ENCODE results near the gene SOCS1. TPM values are rescaled to one million over a fixed set of nuclear protein-coding genes. Genes with fewer than 3 reads are reported as not detected.

SOCS1 gene
- total and polyA plus RNA-seq, 2 experiments from 2014 or later, result 1.4 to 2.3 TPM

- no peaks in the 10 kb centered on the region for H3K36me3 ChIP-seq (ENCODE audit: low read depth)
These were observed 23.0 kb upstream of the SOCS1 start for GRCh38 chr16:11278681-11279628.

GRCh38 chr16:11277607-11278337, 21.8 kb upstream of the SOCS1 start:
- TF ChIP-seq EZH2 (IDR thresholded peaks at IDR 0.05; ENCODE audit: insufficient read depth, poor library complexity, severe bottlenecking) (no peak), EZH2phosphoT487 (IDR thresholded peaks at IDR 0.05; ENCODE audit: insufficient read depth, low read depth) (no peak)
- no peaks in the 10 kb centered on the region for H3K79me2 ChIP-seq (ENCODE audit: insufficient read depth)
- H4K20me1 ChIP-seq (ENCODE audit: insufficient read depth), result no peaks in the 10 kb centered on the region
- no peaks in the 10 kb centered on the region for H3K36me3 ChIP-seq (ENCODE audit: low read depth)
- H3K27me3 ChIP-seq (replicated peaks; ENCODE audit: insufficient read depth), result no peaks in the 10 kb centered on the region
- no peak overlapping the region for H3K27ac ChIP-seq
- H3K4me3 ChIP-seq, result no peak overlapping the region
- no peak overlapping the region for H3K9ac ChIP-seq
- H3F3A ChIP-seq (ENCODE audit: insufficient read depth), result no peaks in the 10 kb centered on the region
- H3K4me1 ChIP-seq (ENCODE audit: insufficient read depth), result no peaks in the 10 kb centered on the region
- H3K9me3 ChIP-seq (ENCODE audit: low read depth), result no peaks in the 10 kb centered on the region
- H3K9me2 ChIP-seq (ENCODE audit: insufficient read depth), result no peaks in the 10 kb centered on the region
- no peak for DNase-seq
- in situ Hi-C loops (cut with MboI), result no loop called here
- no peak overlapping the region for H2AFZ ChIP-seq
- no peak overlapping the region for H3K4me2 ChIP-seq (ENCODE audit: unreplicated experiment)
- WGBS, 2 experiments (ENCODE audit: low coverage in 1 of 2, low lambda C conversion rate in 2 of 2, missing lambda C conversion rate in 2 of 2), result 76 to 78% methylated on average over 12 of the region's 12 CpGs

More at GRCh38 chr16:11278681-11279628, 23.0 kb upstream of the SOCS1 start:
- Histone ChIP-seq H3F3A (ENCODE audit: insufficient read depth) (no peaks in the 10 kb centered on the region), H2AFZ (no peak overlapping the region), H3K4me1 (ENCODE audit: insufficient read depth) (no peaks in the 10 kb centered on the region), H3K9me3 (ENCODE audit: low read depth) (no peaks in the 10 kb centered on the region), H3K9me2 (ENCODE audit: insufficient read depth) (no peaks in the 10 kb centered on the region), H3K27me3 (replicated peaks; ENCODE audit: insufficient read depth) (no peaks in the 10 kb centered on the region), H3K79me2 (ENCODE audit: insufficient read depth) (no peaks in the 10 kb centered on the region), H3K27ac (no peak overlapping the region), H3K9ac (no peak overlapping the region), H3K4me3 (no peak overlapping the region), H3K4me2 (ENCODE audit: unreplicated experiment) (no peak overlapping the region), H4K20me1 (ENCODE audit: insufficient read depth) (no peaks in the 10 kb centered on the region)
- DNase-seq, result no peak
- in situ Hi-C loops (cut with MboI), result no loop called here
- TF ChIP-seq EZH2 (IDR thresholded peaks at IDR 0.05; ENCODE audit: insufficient read depth, poor library complexity, severe bottlenecking), result no peak
- TF ChIP-seq EZH2phosphoT487 (IDR thresholded peaks at IDR 0.05; ENCODE audit: insufficient read depth, low read depth), result no peak
- WGBS, 2 experiments (ENCODE audit: low coverage in 1 of 2, low lambda C conversion rate in 2 of 2, missing lambda C conversion rate in 2 of 2), result 71% methylated on average over 7 of the region's 7 CpGs

GRCh38 chr16:11276896-11277593, 21.0 kb upstream of the SOCS1 start:
- H3K27me3 ChIP-seq (replicated peaks; ENCODE audit: insufficient read depth), result no peaks in the 10 kb centered on the region
- 49 to 50% methylated on average over 11 of the region's 11 CpGs for WGBS, 2 experiments (ENCODE audit: low coverage in 1 of 2, low lambda C conversion rate in 2 of 2, missing lambda C conversion rate in 2 of 2)
- H3K9me2 ChIP-seq (ENCODE audit: insufficient read depth), result no peaks in the 10 kb centered on the region
- H3K36me3 ChIP-seq (ENCODE audit: low read depth), result no peaks in the 10 kb centered on the region
- no peak overlapping the region for H3K4me3 ChIP-seq
- no peaks in the 10 kb centered on the region for H3K4me1 ChIP-seq (ENCODE audit: insufficient read depth)
- H3K79me2 ChIP-seq (ENCODE audit: insufficient read depth), result no peaks in the 10 kb centered on the region
- no peak for DNase-seq
- no peak overlapping the region for H2AFZ ChIP-seq
- H3K4me2 ChIP-seq (ENCODE audit: unreplicated experiment), result no peak overlapping the region
- no peaks in the 10 kb centered on the region for H3F3A ChIP-seq (ENCODE audit: insufficient read depth)
- no peaks in the 10 kb centered on the region for H3K9me3 ChIP-seq (ENCODE audit: low read depth)
- no peak overlapping the region for H3K27ac ChIP-seq
- TF ChIP-seq EZH2 (IDR thresholded peaks at IDR 0.05; ENCODE audit: insufficient read depth, poor library complexity, severe bottlenecking) (no peak), EZH2phosphoT487 (IDR thresholded peaks at IDR 0.05; ENCODE audit: insufficient read depth, low read depth) (no peak)
- no peaks in the 10 kb centered on the region for H4K20me1 ChIP-seq (ENCODE audit: insufficient read depth)
- H3K9ac ChIP-seq, result no peak overlapping the region
- in situ Hi-C loops (cut with MboI), result no loop called here
